Stimulated activated CD4-positive, alpha-beta T cell treated with anti-CD3 and anti-CD28 coated beads, Interleukin-12 subunit alpha, Interleukin-12 subunit beta, amount 100 ng/mL, for 4 hours (primary cell): ENCODE data around the gene TMEM269.
A peak's percentile ranks its signal among the peaks of the same experiment; 100 is the strongest.
"Not testable (repeated sequence)": the region's sequence is repeated elsewhere in the genome, so short reads cannot be mapped to it uniquely, and the experiment has no call there.

ENCODE experiments used
- DNase-seq: peaks from one replicate; pipeline ENCODE4 v3.0.0-alpha.2; 2020

TMEM269 gene

DNA sequence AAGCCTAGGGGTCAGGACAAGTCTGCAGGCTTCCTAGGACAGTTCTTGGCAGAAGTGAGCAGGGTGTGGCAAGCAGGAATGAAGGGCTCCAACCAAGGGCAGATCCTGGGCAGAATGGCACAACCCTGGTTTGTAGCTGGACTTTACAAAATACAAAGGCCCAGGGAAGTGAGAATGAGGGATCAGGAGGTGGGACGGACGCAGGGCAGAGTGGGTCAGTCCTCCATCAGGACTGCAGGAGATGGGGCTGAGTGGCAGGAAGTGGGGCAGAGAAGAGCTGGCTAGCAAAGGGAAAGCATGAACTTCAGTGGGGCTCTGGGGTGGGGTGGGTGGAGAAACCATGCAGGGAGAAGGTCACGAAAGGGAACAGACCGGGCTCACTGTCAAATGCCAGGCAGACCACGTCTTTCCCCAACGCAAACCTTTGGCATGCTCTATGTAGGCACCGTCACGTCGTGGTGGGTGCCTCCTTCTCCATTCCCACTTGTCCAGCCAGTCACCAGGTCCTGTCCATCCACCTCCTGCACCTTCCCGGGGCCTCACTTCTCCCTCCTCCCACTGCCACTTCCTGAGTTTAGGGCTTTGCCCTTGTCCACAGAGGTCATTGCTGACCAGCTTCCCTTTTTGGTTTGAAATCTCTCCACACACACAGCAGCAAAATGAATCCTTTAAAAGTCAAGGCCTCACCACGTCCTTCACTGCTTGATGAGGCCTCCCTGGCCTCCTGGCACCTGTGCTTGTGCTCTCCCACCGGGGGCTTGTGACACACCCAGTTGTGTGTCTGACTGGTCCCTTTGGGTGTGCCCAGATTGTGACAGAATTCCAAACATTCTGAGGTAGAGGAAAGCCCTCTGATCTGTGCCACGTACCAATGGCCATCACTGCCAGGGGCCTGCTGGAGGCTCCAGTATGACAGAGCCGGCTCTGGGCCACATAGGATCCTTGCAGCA, 36.1 kb upstream of the TMEM269 start:
- DNase-seq, result no peak

DNA sequence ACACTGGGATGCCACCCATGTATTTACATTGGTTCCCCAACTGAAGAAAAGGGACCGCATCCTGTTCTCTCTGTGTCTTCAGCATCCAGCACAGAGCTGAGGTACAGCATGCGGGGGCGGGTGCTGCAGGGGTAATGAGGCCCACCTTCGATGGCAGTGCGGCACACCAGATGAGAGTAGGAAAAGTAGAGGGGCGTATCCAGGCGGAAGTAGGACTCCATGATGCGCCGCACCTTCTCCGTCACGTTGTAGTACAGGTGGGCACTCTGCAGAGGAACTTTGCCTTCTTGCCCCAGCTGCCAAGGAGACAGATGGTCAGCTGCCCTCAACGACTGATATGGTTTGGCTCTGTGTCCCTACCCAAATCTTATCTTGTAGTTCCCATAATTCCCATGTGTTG, 34.8 kb upstream of the TMEM269 start:
- DNase-seq, result no peak

DNA sequence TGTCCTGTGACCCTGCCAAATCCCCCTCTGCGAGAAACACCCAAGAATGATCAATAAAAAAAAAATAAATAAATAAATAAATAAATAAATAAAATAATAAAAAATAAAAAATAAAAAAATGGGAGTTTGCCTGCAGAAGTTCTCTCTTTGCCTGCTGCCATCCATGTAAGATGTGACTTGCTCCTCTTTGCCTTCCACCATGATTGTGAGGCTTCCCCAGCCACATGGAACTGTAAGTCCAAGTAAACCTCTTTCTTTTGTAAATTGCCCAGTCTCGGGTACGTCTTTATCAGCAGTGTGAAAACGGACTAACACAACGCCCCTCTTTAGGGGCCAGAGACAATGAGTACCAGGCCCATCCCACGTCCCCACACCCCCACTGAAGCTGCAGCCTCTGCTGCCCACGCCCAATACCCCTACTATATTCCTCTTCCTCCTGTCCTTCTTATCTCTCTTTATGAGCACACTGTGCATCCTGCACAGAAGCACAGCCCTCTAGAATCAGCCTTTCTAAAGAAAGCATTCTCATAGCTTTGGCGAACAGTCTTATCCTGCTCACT, 33.2 kb upstream of the TMEM269 start:
- not testable (repeated sequence) for DNase-seq

DNA sequence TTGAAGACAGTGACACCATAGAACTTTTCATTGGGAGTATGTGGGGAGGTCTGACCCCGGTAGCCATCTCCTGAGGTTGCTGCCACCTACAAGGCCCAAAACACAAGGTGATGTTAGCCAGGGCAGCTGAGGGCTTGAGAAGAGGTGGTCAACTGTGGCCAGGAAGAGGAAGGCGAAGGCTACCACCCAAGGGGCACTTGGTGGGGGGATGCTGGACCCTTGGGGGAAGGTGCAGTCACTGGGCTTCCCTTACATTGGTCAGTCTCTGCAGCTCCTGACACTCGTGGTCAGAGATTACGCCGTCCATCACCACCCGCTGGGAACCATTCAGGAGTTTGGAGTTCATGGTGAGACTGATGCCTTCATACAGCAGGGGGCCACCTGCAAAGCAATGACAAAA, 32.5 kb upstream of the TMEM269 start:
- no peak for DNase-seq

DNA sequence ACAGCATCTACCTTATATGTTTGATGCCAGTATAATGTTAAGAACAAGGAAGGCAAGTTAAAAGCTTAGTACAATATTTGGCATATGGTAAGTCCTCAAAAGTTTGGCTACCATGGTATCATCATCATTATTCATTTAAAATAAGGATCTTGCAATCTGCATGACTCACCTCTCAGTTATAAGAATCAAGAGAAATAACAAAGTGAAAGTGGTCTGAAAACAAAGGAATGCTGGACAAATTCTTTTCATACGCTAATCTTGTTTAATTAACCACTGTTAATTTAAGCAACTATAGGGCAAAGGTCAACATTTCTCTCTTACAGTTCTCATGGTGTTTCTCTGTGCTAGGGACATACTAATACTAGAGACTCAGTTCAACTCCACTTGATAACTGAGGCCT, 31.7 kb upstream of the TMEM269 start:
- DNase-seq, result no peak

DNA sequence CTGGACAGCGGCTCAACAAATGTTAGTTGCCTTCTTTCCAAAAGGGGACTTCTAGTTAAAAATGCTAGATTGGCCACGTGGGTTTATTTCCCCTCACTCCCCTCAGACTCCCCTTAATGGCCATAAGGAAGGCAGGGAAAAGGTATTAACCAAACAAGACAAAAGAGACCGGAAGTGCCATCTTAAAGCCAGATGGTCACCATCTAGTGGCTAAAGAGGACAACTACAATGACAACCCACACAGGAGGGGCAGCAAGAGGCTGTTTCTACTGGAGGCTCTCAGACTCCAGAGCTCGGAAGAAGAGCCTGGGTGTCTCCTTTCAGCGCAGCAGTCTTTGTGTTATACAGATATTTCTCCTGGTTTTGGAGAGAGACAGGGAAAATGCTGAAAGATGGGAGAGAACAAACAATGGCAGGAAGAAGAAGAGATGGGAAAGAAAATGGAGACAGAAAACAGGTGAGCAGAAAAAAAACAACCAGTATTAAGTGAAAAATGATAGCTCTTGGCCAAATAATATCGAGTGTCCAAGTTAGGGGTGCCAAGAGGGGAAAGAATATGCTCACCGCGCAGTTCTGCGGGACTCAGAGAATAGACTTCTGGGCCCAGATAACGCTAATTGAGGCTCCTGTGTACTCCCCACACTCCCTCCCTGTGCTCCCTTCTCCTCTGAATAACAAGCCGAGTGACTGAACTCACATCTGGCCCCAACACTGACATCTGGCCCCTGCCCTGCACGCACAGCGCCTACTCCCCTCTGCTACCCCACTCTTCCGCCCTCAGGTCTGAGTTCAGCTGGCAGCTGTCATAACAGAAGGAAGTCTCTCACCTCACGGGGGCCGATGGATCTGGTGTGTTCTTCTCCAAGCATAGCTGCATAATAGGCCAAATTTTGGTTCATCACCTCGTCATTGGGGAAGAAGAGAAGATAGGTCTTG, 27.6 kb upstream of the TMEM269 start:
- DNase-seq, result no peak

DNA sequence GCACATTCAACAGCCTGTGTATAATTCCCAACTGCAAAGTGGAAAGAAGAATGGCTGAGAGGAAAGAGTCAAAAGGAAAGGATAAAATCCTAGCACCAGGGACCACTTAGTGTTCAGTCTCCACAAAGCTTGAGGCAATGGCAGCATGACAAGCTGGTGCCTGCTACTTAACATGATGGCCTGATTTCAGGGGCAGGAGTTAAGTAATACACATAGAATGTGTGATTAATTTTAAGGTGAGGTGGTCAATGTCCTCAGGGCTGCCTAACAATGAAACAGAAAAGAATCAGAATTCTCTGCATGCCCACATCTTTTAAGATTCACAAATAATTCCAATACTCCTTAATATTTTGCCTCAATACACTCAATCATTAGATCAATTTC, 26.9 kb upstream of the TMEM269 start:
- DNase-seq, result no peak

DNA sequence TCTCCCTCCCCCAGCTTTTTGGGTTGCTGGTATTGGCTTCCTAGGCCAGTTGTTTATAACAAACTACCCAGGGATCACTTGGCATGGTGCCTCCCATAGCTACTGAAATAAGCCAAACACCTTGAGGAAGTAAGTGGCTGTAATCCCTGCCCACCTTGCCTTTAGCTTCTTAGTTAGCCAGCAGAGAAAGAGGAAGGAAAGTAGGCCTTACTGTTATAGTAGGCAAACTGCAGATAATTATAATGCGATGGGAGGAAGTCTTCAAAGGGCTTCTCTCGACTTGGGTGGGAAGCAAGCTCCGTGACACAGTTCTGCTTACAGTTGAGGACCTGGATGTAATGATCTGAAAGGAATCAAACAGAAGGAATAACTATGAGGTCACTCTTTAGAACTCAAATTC, 26.1 kb upstream of the TMEM269 start:
- DNase-seq, result no peak

DNA sequence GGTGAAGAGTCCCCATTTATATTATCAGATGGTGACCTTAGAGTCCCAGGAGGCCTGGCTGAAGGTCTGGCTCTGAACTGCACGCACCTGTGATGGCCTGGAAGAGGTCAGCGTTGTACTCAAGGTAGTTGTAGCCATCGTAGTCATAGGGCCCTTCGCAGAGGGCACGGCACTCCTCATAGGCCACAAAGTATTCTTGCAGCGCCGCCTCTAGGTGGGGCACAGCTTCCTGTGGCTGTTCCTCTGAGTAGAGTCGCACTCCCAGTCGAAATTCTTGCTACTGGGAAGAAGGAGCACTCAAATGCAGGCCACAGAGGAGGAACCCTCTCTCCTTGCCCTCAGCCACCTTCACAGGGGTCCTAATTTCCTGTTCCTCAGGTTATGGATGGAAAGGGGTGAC, 25.7 kb upstream of the TMEM269 start:
- DNase-seq, result no peak

DNA sequence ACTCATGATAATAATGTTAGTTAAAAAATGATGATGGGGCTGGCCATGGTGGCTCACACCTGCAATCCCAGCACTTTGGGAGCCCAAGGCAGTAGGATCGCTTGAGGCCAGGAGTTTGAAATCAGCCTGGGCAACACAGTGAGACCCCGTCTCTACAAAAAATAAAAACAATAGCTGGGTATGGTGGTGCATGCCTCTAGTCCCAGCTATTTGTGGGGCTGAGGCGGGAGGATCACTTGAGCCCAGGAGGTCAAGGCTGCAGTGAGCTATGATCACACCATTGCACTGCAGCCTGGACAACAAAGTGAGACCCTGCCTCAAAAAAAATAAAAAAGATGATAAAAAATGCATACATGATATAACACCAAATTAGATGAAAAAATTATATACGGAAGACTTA, 23.2 kb upstream of the TMEM269 start:
- DNase-seq, result no peak

DNA sequence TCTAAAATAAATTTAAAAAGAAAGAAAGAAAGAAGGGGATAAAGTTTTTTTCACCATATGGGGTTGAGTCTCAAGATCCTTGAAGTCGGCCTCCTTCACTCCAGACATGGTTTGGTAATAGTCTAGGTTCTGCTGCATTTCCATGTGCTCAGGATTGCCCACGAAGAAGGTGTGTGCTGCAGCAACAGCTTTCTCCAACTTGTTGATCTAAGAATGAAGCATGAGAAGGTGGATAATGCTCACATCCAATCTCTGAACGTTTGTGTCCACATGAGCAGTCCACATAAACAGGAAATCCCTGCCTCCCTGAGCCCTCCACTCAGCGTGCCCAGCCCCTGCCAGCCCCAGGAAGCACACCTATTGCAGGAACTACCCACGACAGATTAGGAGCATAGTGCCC, 22.5 kb upstream of the TMEM269 start:
- DNase-seq, result no peak

DNA sequence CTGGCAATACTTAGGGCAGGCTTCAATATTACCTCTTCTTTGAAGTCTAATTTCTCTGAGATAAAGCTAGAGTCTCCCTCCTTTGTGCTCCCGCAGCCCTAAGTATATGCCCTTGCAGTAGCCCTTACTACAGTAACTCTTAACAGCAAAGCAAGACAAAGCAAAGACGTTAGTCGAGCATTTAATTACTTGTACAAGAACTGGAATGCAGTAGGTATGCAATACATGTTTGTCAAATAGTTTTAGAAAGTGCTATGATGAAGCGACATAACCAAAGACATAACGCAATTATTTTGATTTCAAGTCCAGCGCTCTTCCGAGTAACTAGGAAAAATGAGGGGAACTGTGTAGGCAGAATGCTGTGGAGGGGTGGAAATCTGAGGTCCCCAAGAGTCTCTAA, 19.5 kb upstream of the TMEM269 start:
- no peak for DNase-seq

DNA sequence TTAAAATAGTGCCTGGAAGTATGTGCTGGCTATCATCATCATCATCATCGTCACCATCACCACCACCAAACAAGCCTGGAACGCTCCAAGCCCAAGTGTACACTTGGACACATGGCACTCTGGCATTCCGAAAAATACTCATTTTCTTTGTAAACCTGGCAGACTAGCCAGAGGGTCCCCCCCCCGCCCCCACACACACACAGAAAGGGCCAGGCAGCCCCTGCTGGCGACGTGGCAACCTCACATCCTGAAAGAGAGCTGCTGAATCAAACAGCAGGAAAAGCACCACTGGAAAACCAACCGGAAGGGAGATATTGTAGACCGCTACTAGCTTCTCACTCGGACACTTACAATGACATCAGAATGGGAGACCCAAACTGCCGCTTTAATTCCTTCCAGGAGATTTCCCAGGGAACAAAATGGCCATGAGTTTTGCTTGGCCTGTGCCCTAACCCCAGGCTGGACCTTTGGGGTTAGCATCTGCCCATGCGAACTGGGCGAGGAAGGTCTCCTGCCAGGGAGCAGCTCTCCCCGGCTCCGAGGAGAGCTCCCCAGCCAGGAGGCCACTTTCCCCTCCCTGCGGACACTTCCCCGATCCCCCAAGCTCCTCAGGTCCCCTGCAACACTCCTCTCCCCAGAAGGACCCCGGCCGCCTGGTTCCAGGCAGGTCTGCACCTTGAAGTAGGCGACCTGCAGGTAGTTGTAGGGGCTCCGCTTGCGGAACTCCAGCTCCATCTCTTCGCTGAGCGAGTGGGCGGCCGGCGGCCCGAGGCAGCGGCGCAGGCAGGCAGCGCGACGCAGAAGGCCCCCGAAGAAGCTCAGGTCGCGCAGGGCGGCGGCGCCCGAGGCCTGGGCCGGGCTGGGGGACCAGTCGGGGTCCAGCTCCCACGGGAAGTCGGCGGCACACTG, 18.7 kb upstream of the TMEM269 start:
- DNase-seq, result peak; percentile 52

DNA sequence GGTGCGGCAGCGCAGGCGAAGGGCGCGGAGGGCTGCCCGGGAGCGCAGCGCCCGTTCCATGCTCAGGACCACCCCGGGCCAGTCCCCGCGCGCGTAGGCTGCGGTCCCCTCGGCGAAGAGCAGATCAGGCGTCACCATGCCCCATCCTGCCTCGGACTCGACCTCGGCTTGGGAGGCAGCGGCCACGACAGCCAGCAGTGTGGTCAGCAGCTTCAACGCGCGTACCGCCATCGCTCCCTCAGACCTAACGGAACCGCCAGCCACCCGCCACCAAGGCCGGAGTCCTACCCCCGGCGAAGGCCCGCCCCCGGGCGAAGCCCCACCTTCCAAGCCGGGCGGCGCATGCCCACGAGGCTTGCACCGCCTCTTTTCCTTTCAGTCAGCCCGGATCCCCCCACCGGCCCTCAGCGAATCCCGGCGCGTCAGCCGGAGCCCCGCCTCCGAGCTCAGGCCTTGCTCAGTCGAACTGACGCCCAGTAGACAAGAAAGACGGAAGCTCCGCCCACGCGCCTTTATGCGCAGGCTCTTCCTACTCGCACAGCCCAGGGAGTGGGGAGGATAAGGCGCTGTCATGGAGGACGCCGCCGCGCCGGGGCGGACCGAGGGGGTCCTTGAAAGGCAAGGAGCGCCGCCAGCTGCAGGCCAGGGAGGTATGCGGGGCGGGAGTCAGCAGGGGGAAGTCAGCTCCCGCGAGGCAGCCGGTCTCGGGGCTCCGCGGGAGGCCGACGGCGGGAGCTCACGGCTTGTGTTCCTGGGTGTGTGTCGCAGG, 17.9 kb upstream of the TMEM269 start, which contains the start of the genes C1orf50 and P3H1:
TSS of gene C1orf50 (plus strand) at position 509 of the 769 bp plus-strand sequence. CDS start at position 572, 63 bp downstream.
TSS of gene P3H1 (minus strand) at position 288 of the 769 bp plus-strand sequence. CDS start at position 231, 57 bp downstream.
- peak; percentile 99 for DNase-seq

DNA sequence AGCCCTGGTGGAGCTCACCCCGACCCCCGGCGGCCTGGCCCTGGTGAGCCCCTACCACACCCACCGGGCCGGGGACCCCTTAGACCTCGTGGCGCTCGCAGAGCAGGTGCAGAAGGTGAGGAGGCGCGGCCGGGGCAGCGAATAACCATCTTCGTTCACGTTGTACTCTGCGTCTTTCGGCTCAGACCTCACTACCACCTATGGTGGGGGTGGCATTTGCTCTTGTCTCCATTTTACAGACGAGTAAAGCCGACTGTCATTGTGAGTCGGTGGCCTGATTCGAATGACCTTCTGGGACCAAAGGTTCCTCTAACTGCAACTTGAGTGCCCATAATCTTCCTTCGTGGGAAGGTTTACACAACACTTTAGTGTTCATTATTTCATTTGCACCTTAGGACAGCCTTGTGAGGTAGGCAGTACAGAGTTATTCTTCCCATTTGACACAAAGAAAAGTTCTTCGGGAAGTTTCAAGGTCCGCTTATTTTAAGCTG, 17.2 kb upstream of the TMEM269 start:
- no peak for DNase-seq

DNA sequence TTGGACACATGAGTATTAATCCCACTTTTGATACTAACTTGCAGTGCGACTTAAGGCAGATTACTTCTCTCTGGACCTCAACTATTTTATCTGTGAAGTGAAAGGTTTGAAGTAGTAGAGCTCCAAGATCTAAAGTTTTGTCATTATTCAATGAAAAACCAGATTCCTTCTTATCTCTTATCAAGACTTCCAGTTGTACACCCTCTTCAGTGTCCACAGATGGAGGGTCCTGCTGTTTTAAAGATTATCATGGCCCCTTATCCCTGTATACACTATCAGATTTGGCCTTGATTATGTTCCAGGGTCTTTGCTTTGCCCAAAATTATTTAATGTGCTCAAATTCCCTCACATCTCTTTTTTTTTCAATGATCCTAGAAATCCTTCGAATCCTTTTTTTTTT, 16.6 kb upstream of the TMEM269 start:
- DNase-seq, result no peak

DNA sequence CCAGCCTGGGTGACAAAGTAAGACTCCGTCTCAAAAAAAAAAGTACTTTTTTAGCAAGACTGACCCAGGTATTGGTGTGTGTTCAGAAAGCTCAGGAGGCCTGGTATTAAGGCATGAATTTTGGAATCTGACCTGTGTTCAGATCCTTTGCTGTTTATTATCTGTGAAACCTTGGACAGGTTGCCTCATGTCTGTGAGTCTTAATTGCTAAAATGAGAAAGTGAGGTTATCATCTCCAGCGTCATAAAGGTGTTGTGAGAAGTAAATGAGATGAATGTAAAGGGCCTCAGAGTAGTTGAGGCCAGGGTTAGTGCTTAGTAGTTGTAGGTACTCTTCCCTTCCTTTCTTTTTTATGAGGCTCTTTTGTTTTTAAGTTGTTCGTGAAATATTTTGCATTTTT, 15.0 kb upstream of the TMEM269 start:
- DNase-seq, result no peak

DNA sequence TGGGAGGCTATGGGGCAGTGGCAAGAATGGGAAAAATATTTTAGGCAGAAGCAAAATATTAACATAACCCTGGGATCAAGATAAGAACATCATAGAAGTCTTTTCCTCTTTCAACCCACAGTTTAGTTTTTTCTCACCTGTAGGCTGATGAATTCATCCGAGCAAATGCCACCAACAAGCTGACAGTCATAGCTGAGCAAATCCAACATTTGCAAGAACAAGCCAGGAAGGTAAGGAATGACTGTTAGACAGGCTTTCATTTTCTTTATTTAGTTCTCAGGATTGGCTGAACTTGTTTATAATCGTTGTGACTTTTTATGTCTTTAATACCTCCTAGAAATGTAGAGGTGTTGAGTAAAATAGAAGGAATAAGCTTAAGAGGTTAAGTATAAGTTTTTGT, 11.4 kb upstream of the TMEM269 start:
- no peak for DNase-seq

DNA sequence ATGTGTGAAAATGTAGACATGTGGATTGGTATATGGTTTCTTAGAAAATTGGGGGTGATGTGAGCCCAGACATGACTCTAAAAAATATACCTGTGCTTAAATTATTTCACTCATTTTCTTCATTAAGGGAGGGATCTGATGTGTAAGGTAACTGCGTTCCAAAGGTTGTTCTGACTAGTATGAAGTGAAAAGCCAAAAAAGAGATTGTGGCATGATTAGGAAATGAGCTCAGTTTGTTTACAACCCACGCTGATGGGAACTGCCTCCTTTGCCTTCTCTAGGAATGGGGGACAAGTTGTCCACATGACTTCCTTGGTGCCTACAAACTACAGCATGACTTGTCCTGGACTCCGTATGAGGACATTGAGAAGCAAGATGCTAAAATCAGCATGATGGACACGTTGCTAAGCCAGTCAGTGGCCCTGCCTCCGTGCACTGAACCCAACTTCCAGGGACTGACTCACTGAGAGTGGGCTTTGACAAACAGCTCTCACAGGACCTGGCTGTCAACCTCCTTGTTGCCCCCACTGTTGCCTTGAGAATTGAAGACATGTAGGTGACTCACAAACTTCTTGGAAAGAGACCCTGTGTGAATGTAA, 9.8 kb upstream of the TMEM269 start:
- DNase-seq, result no peak

DNA sequence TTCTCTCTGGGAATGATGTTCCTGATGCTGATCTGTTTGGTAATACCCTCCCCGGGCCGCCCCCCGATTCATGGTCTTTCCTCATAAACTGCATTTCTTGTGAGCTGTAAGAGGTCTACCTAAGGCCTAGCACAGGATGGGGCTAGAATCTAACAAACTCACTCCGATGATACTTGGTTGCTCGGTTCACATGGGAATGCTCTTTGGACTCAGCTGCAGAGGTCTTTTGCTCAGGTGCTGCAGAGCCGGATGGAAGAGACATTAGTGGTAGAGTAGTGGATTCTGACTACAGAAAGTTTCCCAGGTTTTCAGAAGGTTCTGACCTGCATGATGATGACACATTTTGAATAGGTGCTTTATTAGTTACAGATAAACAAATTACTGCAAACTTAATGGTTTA, 8.3 kb upstream of the TMEM269 start:
- no peak for DNase-seq

DNA sequence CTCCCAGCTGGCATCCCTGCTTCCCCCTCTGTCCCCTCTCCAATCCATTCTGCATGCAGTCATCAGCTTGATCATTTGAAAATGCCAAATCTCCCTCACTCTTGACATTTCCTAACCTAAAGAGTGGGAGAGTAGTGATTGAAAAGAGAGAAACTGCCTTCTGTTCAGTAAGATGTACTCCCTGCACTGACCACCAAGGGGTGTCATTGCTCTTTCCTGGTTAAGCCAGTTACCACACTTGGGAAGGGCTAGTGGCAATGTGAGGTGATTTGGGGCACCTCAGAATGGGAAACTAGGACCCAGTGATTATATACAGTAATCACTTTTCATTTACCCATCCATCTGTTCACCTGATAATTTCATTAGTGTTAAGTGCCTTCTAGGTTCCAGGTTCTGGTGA, 6.9 kb upstream of the TMEM269 start:
- no peak for DNase-seq
